CD4-positive, alpha-beta T cell treated with Interferon alpha-2 for 1 hour (primary cell): ENCODE data around the gene RAB40C.

Experiments used
- DNase-seq, 2 donors: peaks; one replicate each; pipeline ENCODE4 v3.0.0-alpha.2; 2020 to 2022

Gene RAB40C

DNA sequence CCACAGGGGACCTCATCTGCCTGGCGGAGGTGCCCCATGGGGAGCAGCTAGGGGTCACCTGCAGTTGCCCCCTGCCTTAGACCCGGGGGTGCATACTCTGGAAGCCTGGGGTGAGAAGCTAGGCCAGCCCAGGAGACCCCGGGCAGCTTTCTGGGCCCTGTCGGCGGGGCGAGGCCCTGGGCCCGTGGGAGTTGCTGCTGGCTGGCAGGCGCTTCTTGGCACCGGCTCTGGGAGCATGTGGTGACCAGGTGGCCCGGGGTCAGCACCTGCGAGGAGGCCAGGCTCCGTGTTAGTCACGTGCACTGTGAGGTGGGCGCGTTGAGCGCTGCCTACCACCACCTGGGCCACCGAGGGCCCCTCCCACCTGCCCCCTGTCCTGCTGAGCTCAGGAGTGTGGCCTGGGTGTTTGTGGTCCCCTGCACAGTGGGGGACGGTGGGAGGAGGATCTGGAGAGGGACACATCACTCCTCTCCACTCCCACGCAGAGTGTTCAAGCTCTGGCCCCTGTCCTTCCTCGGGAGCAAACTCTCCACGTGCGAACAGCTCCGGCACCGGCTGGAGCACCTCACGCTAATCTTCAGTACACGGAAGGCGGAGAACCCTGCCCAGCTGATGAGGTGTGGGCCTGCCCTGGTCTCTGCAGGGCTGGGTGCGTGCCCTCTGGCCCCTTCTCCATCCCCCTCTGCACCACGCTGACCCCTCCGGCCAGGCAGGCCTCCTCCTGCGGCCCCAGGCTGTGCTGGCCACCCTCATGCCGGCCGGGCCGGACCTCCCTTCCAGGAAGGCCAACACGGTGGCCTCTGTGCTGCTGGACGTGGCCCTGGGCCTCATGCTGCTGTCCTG, 14.3 kb upstream of the RAB40C start:
- DNase-seq = no peak

DNA sequence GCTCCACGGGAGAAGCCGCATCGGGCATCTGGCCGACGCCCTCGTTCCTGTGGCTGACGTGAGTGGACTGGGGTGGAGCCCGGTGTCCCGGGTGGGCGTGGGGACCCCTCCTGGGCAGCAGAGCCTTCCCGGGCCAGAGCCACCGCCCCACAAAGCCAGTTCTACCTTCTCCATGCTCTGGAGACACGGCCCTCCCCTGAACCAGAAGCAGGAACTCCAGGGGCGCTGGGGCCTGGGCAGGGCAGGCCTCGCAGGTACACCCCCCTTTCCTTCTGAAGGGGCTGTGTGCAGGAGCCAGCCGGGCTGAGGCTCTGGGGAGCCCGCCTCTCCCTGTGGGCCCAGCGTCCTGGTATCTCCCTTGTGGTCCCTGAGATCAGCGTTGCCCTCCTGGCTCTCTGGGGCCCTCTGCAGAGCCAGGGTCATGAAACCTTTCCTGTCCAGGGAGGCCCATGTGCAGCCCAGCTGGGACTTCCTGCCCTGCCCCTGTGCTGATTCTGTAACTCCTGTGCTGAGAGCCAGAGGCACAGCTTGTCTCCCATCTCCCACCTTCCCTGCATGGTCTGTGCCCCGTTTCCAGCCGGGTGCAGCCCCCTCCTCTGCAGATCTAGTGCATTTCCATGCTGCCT, 13.6 kb upstream of the RAB40C start:
- DNase-seq = no peak

DNA sequence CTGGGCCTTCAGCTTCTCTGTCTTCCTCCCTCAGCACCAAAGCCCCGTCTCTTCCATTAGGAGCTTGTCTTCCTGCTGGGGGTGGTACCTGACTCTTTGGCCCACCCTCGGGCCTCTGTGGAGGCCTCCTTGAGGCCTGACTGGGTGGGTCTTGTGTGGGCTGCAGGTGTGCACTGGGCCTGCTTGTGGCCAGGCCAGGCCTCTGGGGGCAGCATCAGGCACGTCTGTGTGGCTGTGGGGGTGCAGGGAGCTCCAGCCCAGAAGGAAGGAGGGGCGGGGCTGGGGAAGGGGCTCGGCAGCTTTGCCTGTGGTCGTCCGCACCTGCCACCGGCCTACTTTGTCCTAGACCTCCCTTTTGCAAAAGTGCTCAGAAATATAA, 13.1 kb upstream of the RAB40C start:
- DNase-seq = no peak

DNA sequence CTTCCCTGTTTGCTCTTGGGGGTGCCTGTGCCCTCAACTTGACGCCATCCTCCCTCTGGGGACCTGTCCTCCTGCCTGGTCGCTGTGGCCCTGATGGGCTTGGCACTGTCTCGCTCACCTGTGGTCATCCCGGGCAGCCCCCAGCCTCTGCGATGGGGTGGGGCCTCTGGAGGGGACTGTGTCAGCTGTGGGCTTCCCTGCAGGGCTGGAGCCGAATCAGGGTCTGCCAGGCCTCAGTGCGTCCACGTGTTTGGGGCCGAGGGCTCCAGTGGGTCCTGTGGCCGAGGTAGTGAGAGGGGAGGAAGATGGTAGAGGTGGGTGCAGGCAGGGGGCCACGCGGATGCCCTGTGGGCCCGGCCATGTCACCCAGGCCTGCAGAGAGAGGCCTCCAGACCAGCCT, 12.1 kb upstream of the RAB40C start:
- no peak for DNase-seq

DNA sequence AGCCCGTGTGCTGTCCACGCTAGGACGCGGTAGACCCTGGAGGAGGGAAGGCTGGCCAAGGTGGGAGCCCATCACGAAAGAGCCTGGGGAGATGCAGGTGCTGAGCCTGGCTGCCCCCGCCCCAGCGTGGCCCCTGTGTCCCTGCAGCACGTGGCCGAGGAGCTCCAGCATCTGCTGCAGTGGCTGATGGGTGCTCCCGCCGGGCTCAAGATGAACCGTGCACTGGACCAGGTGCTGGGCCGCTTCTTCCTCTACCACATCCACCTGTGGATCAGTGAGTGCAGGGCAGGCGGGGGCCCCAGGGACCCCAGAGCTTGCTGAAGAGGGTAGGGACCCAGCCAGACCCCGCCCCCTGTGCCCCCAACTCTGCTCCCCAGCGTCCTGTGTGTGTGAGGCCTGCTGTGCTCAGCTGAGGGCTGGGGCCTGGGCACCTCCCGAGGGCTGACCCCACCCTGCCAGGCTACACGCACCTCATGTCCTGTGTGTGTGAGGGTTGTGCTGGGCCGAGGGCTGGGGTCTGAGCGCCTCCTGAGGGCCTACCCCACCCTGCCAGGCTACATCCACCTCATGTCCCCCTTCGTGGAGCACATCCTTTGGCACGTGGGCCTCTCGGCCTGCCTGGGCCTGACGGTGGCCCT, 11.5 kb upstream of the RAB40C start:
- DNase-seq = no peak

DNA sequence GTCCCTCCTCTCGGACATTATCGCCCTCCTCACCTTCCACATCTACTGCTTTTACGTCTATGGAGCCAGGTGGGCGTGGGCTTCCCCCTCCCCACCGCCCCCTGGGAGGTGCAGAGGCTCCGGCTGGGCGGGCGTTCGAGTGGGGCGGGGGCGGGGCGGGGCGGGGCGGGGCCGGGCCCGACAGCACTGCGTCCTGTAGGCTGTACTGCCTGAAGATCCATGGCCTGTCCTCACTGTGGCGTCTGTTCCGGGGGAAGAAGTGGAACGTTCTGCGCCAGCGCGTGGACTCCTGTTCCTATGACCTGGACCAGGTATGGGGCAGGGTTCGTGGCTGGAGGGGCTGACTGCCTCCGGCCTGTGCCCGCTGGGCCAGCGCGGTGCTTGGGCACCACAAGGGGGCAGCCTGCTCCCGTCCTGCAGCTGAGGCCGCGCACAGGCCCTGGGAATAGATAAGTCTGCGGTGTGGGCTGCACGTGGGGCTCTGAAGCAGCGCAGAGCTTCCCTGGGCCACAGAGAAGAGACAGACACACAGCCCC, 10.9 kb upstream of the RAB40C start:
- DNase-seq = peak; percentile 64 to 75

DNA sequence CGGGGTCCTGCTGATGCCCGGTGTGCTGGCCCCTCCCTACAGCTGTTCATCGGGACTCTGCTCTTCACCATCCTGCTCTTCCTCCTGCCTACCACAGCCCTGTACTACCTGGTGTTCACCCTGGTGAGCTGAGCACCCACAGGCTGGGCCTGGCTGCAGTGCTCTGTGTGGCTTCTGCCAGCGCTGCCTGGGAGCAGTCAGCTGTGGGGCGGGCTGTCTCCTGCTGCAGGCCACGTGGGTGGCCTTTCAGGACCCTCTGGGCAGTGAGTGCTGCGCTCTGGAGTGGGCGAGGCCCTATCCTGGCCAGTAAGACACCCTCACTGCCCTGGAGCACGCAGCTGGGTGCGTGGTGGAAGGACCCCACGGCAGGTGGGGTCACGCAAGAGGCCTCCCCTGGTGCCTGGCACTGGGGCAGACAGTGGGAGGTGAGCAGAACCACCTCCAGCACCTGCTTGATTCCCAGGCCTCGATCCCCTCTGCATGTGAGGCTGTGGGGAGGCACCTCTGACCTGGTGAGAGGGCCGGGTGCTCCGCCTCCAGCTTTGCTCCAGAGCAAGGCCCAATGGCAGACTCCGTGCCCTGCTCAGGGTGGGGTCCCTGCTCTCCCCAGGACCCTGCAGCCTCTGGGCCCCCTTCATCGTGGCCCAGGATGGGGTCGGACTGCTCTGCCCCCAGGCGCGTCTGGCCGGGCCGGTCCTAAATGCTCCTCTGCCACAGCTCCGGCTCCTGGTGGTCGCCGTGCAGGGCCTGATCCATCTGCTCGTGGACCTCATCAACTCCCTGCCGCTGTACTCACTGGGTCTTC, 9.5 kb upstream of the RAB40C start:
- DNase-seq = no peak

DNA sequence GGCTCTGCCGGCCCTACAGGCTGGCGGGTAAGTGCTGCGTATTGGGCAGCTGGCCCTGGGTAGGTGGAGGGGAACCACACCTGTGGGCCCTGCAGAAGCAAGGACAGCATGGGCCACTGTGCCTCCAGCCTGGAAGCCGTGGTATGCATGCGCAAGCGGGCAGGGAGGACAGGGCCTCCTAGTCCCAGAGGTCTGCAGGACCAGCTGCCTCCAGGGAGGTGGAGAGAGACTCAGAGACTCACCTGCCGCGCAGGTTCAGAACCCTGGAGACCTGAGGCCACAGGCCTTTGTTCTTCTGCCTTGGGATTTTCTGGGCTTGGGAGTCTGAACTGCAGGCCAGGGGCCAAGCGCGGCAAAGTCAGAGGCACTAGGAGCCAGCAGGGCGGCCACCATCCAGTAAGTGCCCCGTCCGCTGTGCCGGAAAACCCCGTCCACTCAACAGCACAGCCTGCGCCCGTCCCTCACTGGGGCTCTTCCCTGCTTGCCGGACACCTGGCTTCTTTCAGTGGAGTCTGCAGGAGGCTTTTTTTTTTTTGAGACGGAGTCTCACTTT, 8.8 kb upstream of the RAB40C start:
- no peak for DNase-seq

DNA sequence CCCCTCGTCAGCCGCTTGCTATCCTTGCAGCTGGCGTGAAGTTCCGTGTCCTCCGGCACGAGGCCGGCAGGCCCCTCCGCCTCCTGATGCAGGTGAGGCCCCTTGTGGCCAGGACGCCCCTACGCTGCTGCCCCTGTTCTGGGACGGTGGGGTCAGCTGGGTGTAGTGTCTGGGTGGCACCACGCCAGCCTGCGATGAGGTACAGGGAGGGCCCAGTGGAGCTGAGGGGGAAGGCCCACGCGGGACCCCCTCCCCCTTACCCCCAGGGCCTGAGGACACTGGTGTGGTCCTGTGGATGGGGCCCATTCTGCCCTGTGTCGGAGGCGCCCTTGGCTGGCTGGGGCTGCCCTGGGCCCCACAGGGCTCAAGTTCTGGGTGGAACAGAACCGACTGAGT, 7.7 kb upstream of the RAB40C start:
- DNase-seq = no peak

DNA sequence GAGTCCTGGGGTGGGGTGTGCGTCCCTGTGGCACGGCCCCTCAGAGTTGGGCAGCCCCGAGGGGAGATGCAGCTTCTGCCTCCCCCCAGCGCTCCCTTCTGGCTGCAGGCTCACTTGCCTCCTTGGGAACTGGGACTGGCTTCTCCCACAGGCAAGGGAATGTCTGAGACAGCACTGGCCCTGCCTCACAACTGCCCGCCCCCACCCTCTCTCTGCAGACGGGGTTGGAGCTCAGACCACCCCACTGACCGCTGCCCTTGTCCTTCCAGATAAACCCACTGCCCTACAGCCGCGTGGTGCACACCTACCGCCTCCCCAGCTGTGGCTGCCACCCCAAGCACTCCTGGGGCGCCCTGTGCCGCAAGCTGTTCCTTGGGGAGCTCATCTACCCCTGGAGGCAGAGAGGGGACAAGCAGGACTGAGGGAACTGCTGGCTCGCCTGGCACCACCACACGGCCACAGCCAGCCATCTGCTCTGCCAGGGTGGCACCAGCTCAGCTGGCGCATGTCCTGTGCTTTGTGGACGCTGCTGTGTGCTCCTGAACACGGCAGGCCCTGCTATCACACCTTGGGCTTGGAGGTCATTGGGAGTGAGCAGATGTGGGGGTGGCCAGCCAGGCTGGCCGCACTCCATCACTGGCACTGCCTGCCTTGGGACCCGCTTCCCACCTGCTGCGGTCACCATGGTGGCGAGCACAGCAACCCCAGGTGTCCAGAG, 7.1 kb upstream of the RAB40C start:
- DNase-seq = no peak

DNA sequence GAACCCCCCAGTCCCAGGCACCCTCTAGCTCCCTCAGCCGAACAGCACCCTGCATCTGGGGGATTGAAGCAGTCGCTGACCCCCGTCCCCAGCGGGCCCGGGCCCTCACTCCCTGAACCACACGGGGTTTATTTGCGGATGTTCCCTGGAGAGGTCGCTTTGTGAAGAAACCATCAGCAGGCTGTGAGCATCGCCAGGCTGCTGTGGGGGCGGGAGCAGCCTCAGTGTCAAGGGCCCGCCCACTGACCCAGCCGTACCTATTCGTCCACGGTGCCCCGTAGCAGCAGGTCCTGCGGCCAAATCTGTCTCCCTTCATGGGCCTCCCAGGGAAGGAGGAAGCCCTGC, 6.4 kb upstream of the RAB40C start:
- DNase-seq = no peak

DNA sequence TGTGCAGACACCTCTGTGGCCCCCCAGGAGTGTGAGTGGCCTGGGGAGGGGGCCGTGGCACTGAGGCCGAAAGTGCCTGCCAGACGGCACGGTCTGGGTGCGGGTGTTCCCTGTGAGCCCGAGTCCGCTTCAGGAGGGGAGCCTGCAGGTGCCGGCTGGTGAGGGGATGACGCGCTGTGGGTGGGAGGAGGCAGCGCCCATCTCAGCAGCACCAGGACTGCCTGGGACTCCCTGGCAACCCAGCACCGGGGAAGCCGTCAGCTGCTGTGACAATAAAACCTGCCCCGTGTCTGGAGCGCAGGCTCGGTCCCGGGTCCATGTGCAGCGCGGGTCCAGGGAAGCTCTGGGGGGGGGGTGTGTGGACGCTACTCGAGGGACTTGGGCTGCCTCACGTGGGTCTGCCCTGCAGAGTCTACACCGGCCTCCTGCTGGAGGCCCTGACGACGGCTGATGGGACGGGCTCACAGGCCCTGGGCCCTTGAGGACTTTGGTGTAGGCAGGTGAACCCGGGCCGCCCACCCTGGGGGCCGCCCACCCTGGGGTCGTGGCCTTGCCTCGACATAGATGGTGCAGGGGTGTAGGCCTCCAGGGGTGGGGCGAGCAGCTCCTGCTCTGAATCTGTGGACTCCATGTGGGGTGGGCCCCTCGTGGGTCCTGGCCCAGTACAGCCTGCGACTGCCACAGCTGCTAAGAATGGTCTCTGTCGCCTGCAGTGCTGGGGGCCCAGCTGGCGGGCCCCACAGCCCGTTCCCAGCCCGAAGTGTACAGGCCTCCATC, 5.9 kb upstream of the RAB40C start:
- DNase-seq = no peak

DNA sequence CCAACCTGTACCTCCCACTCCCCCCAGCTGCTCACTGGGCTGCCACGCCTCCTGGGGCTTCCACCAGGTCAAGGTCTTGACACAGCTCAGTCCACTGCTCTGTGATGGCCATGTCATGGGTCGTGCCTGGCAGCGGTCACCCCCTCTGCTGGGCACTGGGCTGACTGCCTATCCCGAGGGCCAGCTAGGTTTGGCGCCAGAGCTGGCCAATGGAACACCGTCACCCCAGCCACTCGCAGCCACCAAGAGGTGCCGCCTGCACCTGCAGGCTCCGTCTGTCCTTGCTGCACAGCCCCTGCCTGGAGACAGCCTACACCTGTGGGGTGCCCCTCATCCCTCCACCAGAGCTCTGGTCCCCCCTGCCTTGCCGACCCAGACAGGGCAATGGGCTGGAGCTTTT, 4.5 kb upstream of the RAB40C start:
- DNase-seq = no peak

DNA sequence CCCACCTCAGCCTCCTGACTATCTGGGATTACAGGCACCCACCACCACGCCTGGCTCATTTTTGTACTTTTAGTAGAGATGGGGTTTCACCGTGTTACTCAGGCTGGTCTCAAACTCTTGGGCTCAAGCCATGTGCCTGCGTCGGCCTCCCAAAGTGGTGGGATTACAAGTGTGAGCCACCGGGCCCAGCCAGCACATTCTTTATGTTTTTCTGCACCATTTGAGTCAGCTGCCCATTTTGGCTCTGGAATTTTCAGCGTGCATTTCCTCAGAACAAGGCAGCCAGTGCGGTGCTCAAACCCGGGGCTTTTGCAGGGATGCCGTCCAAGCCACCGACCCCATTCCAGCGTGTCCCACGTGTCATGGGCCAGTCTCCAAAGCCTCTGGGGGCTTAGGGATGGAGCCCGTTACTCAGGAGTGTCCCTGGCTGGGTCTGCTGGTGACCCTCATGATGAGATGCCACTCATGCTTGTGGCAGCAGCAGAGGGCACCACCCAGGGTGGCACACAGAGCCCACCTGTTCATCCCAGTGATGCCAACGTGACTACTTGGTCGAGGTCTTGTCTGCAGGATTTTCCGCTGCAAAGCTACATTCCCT, 3.7 kb upstream of the RAB40C start:
- no peak for DNase-seq

DNA sequence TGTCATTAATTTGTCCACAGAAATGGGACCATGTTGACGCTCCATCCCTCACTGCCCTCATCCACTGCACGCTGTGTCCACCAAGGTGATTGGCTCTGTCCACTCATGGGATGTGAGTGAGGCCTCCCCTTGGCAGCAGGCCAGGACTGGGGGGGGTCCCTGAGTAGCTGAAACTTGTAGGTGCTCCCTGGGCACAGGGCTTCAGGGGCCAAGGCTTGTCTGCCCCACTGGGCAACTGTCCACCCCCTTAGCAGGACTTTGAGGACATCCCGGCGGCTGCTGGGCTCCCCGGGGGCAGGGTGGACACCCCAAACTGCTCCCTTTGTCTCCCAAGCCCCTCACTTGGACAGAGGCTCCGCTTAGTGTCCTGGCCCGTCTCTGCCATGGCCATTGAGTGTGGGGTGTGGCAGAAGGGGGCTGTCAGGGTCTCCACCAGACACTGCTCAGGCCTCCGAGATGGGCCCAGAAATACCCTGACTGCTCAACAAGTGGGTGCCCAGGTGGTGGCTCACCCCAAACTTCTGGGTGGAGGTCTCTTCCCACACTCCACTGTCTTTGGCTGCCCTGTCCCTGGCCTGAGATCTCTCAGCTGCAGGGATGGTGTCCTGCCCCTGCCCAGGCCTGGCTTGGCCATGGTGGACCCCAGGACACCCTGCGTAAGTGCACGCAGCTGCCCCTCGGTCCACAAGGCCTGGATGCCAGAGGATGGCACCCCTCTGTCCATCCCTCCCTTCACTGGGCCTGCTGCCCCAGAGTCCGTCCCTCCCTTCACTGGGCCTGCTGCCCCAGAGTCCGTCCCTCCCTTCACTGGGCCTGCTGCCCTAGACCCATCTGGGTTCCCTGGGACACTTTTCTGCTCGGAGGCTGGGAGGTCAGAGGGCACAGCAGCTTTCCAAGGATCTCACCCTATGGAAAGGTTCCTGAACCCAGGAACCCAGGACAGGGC, 2.9 kb upstream of the RAB40C start:
- DNase-seq = no peak

DNA sequence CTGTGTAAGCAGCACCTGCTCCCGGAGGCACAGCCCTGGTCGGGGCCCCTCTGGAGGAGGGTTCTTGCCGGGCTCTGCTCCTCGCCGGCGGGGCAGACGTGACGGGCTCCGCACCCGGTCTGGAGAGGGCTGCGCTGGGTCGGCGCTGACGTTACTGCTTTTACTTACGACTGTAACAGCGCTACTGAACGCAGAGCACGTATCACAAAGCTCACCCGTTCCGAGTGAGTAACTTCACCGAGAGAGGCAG, 1.3 kb upstream of the RAB40C start:
- peak; percentile 63 to 67 for DNase-seq

DNA sequence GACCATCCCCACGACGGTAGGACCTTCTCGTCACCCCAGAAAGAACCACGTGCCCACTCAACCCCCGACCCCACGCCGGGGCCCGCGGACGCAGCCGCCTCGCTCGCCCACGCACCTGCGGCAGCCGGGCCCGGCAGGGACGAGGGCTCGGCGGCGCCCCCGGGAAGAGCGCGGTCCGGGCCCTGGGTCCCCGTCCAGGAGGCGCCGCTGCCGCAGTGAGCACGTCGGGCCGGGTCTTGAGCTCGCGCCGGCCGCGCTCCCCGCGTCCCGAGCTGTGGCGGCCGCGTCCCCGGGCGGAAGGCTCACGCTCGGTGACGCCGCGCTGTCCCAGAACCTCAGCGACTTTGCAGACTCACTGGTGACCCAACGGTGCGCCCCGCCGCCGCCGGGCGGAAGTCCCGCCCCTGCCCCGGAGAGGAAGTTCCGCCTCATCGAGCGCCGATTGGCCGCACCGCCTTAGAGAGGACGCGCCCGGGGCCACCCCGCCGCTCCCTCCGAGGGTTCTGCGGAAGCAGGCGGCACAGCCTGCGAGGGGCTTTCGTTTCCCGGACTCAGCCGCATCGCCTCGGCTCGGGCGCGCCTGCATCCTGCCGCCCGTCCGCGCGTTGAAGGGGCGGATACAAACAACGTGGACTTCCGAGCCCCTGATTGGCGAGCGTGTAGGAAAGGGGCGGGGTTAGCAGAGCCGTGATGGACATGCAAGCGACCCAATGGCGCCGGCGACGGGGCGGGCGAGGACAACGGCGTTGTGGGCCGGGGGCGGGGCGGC, 793 bp upstream of the RAB40C start:
- DNase-seq = peak; percentile 96 to 98

DNA sequence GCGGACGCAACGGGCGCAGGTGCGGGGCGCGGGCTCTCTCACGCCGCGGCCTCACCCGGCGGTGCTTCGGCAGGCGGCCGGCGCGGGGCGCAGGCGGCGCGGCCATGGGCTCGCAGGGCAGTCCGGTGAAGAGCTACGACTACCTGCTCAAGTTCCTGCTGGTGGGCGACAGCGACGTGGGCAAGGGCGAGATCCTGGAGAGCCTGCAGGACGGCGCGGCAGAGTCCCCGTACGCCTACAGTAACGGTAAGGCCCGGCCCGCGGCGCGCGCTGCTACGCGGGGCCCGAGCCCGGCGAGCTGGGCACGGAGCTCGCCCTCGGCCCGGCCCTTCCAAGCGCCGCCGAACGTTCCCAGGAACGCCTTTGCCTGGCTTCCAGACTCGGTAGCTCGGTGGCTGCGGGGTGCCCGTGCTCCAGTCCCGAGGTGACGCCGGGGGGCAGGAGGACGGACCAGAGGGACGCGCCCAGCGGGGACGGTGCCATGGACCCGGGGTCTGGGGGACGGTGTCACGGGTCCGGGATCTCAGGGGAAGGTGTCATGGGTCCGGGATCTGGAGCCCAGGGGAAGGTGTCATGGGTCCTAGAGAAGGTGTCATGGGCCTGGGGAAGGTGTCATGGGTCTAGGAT, 435 bp downstream of the RAB40C start:
- no peak for DNase-seq

DNA sequence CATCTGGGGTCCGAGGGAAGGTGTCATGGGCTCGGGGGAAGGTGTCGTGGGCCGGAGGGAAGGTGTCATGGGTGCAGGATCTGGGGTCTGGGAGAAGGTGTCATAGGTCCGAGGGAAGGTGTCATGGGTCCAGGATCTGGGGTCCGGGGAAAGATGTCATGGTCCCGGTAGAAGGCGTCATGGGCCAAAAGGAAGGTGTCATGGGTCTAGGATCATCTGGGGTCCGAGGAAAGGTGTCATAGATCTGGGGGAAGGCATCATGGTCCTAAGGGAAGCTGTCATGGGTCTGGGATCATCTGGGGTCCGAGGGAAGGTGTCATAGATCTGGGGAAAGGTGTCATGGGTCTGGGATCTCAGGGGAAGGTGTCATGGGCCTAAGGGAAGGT, 942 bp downstream of the RAB40C start:
- DNase-seq = no peak
